Kidney epithelial cell (primary cell): ENCODE measurements around the gene FOXJ3. TPM values are rescaled to one million over a fixed set of nuclear protein-coding genes. Genes with fewer than 3 reads are reported as not detected.
A peak's percentile ranks its signal among the peaks of the same experiment; 100 is the strongest.

Source experiments
- DNase-seq: peaks from one replicate; pipeline ENCODE4 v3.0.0-alpha.2; 2010; ENCODE audit warnings: low read depth
- H3K27me3 ChIP-seq: 2 replicates; pipeline ENCODE4 v1.6.0; 2011; ENCODE audit warnings: low read length; ENCODE audit not compliant: control insufficient read depth, insufficient read depth
- H3K36me3 ChIP-seq: 2 replicates; pipeline ENCODE4 v1.5.1; 2011; ENCODE audit warnings: low read length; ENCODE audit not compliant: control insufficient read depth, insufficient read depth
- H3K4me3 ChIP-seq: 2 replicates; pipeline ENCODE4 v1.5.1; 2011; ENCODE audit warnings: low read depth, mild to moderate bottlenecking, control low read depth, low read length
- total RNA-seq: library from RNA; depleted of rRNA; stranded (reverse); fragments of >200 nt; gene quantifications from 2 replicates; pipeline ENCODE4 v1.2.3, GENCODE V29; 2015
- TF ChIP-seq, protein P1 (sequence below): IDR thresholded peaks from 2 replicates; pipeline ENCODE4 v1.5.1; 2011; ENCODE audit warnings: mild to moderate bottlenecking, moderate library complexity, low read length, control low read depth, inconsistent platforms; ENCODE audit not compliant: insufficient read depth, poor library complexity, severe bottlenecking

The FOXJ3 gene
- total RNA-seq, 1 donor from 2014 or later = 28.6 TPM

DNA sequence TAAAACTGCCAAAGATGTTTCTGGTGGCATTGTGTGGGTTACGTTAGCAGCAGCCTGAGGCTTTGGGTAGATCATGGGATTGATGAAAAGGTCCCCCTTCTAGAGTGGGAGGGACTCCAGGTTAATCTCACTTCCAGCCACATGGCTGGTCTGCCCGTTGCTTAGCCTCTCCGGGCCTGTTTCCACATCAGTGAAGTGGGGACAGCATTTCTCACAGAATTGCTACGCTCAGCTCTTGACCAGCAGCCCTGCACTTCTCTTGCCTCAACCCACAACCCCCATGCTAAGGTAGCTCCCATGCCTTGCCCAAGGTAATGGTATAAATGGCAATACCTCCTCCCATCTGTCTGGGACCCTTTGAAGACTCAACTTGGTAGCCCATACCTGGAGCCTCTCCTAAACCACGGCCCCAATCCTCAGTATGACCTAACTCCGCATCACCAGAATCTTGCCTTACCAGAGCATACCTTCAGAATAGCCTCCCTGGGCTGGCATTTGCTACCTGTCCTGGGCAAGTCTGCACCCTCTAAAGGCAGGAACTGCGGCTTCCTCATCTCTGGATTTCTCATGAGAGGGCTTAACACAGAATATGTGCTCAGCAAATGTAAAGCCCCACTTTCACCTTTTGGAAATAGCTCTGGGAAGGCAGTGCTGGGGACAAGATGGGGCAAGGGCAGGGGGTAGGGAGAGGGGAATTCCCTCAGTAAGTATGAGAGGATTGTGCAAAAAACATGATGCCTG lies 159.6 kb downstream of the FOXJ3 start:
- H3K4me3 ChIP-seq = no peak overlapping the region
- H3K36me3 ChIP-seq = no peaks in the 10 kb centered on the region
- TF ChIP-seq, protein P1, sequence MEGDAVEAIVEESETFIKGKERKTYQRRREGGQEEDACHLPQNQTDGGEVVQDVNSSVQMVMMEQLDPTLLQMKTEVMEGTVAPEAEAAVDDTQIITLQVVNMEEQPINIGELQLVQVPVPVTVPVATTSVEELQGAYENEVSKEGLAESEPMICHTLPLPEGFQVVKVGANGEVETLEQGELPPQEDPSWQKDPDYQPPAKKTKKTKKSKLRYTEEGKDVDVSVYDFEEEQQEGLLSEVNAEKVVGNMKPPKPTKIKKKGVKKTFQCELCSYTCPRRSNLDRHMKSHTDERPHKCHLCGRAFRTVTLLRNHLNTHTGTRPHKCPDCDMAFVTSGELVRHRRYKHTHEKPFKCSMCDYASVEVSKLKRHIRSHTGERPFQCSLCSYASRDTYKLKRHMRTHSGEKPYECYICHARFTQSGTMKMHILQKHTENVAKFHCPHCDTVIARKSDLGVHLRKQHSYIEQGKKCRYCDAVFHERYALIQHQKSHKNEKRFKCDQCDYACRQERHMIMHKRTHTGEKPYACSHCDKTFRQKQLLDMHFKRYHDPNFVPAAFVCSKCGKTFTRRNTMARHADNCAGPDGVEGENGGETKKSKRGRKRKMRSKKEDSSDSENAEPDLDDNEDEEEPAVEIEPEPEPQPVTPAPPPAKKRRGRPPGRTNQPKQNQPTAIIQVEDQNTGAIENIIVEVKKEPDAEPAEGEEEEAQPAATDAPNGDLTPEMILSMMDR = no peak
- no peak for DNase-seq
- H3K27me3 ChIP-seq = no peaks in the 10 kb centered on the region

DNA sequence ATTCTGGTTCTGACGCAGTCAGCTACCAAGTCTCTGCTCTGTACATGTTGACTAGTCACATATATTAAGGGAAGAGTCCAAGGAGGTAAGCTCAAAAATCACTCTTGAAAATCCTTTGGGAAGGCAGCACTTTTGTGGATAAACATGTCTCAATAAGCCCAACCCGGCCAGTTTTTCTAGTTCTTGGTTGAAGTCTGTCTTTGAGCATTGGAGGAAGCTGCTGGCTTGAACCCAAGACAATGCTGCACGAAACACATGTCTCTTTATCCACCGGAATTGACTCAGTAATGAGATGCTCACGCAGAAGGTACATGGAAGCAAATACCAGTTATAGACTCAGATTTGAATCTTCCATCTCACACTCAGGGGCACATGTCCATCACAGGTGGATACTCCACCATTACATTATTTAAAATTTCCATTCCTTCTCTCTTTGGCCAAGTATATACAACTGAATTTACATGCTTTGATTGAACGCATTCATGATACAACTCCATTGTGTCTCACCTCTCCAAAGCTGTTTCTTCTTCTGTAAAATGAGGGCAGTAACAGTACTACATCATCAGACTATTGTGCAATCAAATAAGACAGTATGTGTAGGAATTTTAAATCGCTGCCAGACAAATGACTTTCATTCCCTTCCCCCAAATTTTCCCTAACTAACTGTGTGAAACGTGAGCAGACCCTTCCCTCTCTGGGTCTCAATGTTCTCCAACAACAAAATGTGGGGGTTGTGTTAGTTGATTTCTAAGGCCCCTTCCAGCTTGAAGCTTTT lies 160.9 kb downstream of the FOXJ3 start:
- TF ChIP-seq, protein P1 = no peak
- DNase-seq = no peak
- H3K36me3 ChIP-seq = no peaks in the 10 kb centered on the region
- H3K27me3 ChIP-seq = no peaks in the 10 kb centered on the region
- H3K4me3 ChIP-seq = no peak overlapping the region

DNA sequence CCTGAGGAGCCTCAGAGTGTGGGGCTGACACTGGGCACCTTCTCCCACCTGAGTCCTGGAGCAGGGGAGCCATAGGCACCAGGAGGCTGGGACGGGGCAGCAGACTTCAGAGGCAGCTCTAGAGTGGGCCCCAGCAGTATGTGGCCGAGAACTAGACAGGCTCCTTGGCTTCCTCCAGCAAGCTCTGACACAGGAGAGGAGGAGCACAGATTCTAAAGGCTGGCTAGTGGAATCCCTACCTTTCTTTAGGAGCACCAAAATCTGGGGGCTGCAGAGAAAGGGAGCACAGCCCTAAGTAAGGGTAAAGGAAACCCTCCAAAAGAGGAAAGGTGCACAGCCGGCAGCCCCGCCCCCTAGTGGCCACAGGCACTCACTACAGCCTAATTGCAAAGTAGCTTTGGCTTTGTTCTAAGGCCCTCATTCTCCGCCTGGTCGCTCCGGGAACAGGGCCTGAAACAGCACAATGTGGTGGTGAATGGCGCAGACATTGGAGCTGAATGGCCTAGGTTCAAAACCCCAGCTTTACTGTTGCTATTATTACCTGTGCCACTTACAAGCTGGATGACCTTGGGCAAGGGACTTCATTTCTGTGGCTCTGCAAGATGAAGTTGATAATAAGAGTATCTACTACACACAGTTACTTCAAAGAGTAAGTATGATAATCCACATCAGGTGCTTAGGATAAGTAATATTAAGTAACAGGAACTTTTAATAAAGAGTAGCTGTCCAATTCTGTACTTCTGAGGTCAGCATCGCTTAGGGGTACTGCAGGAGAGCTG lies 161.7 kb downstream of the FOXJ3 start:
- TF ChIP-seq, protein P1 = peak; percentile 94
- no peaks in the 10 kb centered on the region for H3K36me3 ChIP-seq
- DNase-seq = no peak
- no peak overlapping the region for H3K4me3 ChIP-seq
- no peaks in the 10 kb centered on the region for H3K27me3 ChIP-seq

DNA sequence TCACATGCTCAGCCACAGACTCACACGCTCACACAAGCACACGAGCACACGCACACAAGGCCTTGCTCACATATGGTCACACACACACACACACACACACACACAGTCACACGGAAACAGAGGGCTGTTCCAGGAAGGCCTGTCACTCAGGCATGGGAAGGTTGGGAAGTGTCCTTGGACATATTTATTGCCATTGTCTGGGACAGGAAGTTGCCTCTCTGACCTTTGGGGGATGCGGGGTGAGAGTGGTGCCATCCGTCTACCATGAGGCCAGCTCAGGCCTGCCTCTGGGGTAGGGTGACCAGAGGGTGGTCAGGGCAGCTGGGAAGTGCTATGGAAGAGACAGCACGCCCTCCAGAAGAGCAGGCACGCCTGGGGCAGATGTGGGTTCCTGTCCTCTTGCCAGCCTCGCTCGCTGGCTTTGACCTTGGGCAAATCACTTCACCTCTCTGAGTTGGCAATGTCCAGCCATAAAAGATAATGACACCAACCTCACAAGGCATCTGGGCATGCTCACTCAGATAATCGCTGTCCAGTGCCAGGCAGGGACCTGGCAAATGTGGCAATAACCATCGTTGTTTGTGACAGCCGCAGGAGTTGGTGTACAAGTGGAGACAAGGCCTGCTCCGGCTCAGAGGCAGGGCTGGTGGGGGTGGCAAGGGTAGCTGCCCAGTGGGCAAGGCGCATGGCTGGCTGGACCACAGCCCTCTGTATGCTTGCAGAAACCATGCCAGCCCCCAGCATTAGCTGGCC lies 162.5 kb downstream of the FOXJ3 start:
- Histone ChIP-seq H3K36me3 (no peaks in the 10 kb centered on the region), H3K4me3 (no peak overlapping the region), H3K27me3 (no peaks in the 10 kb centered on the region)
- TF ChIP-seq, protein P1 = no peak
- no peak for DNase-seq

DNA sequence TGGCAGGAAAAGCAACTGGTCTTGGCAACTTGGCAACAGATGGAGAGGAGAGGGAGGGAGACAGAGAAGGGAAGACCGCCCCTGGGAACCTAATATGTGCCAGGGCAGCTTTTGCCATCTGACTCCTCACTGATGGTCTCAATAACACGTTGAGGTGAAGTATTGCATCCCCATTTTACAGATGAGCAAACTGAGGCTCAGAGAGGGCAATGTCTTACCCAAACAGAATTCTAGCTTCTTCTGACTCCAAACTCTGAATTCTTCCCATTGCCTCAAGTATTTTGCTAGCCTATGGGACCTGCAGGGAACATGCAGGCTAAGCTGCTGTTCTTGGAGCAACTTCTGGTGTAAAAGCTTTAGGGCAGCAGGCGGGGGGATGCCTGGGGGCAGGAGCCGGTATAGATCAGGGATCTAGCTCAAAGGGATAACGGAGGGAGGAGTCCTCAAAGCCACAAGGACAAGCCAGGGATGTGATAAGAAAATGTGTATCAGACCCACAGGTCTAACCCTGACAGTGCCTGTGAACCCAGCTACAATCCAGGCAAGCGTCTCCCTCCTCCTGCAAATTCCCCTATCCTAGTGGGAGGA lies 163.3 kb downstream of the FOXJ3 start:
- no peaks in the 10 kb centered on the region for H3K27me3 ChIP-seq
- DNase-seq = no peak
- H3K4me3 ChIP-seq = no peak overlapping the region
- TF ChIP-seq, protein P1 = no peak
- no peaks in the 10 kb centered on the region for H3K36me3 ChIP-seq
